Transverse colon (tissue), 4 donors: ENCODE data around the gene GSK3A.

ENCODE experiments used
- CTCF ChIP-seq, 5 experiments: fragments of 200-600 bp in 3 of 5; fragments of 450-650 bp in 2 of 5; sonication (generic) in 3 of 5; IDR thresholded peaks; 1 replicate in 2 of 5; 2 replicates in 3 of 5; pipeline ENCODE4 v1.5.1; 2016 to 2017; ENCODE audit warnings: antibody characterized with exemption in 5 of 5, inconsistent platforms in 3 of 5, mild to moderate bottlenecking in 2 of 5, moderate library complexity in 1 of 5
- POLR2AphosphoS5 ChIP-seq, 3 donors: sonication (generic); formaldehyde crosslinking; IDR thresholded peaks; one replicate each; pipeline ENCODE4 v1.6.1; 2016; ENCODE audit warnings: antibody characterized with exemption in 3 of 3

GRCh38 chr19:42280815-42281145 is 38.4 kb upstream of the GSK3A start:
- TF ChIP-seq CTCF (IDR thresholded peaks at IDR 0.05) (no peak), POLR2AphosphoS5 (IDR thresholded peaks at IDR 0.05) (no peak)
